PFSK-1 (cell line): ENCODE measurements around the gene AP2B1.

Experiments used
- FOXP2 ChIP-seq: optimal IDR thresholded peaks from 2 replicates; pipeline ENCODE3; 2011; ENCODE audit warnings: borderline replicate concordance, control low read depth, inconsistent platforms; ENCODE audit not compliant: insufficient read depth; ENCODE audit errors: extremely low read length, extremely low read depth
- POLR2AphosphoS5 ChIP-seq: IDR thresholded peaks from 2 replicates; pipeline ENCODE4 v1.6.1; 2012; ENCODE audit warnings: low read depth, mild to moderate bottlenecking, control low read depth, low read length, moderate library complexity
- REST ChIP-seq, 2 experiments: IDR thresholded peaks; 2 replicates each; pipeline versions ENCODE4 v1.6.1 to v1.8.0; 2011 to 2012; ENCODE audit warnings: low read depth in 2 of 2, low read length in 2 of 2, control low read depth in 1 of 2, inconsistent platforms in 1 of 2, mild to moderate bottlenecking in 1 of 2, moderate library complexity in 1 of 2; ENCODE audit not compliant: insufficient read depth in 1 of 2
- SIN3A ChIP-seq: IDR thresholded peaks from 2 replicates; pipeline ENCODE4 v1.6.1; 2012; ENCODE audit warnings: mild to moderate bottlenecking, low read length, moderate library complexity, borderline replicate concordance; ENCODE audit not compliant: insufficient read depth
- TAF1 ChIP-seq: IDR thresholded peaks from 2 replicates; pipeline ENCODE4 v1.6.1; 2012; ENCODE audit warnings: low read length, control low read depth, borderline replicate concordance; ENCODE audit not compliant: insufficient read depth

The AP2B1 gene

GRCh38 chr17:35609831-35610230 is 22.7 kb downstream of the AP2B1 start:
- TF ChIP-seq SIN3A (no peak), POLR2AphosphoS5 (no peak)

GRCh38 chr17:35612924-35613521 is 25.9 kb downstream of the AP2B1 start:
- TF ChIP-seq TAF1 (no peak), FOXP2 (no peak), POLR2AphosphoS5 (no peak)

- TF ChIP-seq SIN3A (no peak), TAF1 (no peak), POLR2AphosphoS5 (no peak), REST (IDR thresholded peaks at IDR 0.05; ENCODE audit: insufficient read depth in 1 of 2, low read depth in 2 of 2, low read length in 2 of 2) (no peak), FOXP2 (no peak)
These were observed 27.7 kb downstream of the AP2B1 start for GRCh38 chr17:35614810-35615209.

- TF ChIP-seq FOXP2 (no peak), TAF1 (no peak), POLR2AphosphoS5 (no peak), SIN3A (no peak), REST (IDR thresholded peaks at IDR 0.05; ENCODE audit: insufficient read depth in 1 of 2, low read depth in 2 of 2, low read length in 2 of 2) (no peak)
These were observed 29.4 kb downstream of the AP2B1 start for GRCh38 chr17:35616536-35616935.

GRCh38 chr17:35617505-35617904 is 30.4 kb downstream of the AP2B1 start:
- TF ChIP-seq POLR2AphosphoS5 (no peak), FOXP2 (no peak), REST (IDR thresholded peaks at IDR 0.05; ENCODE audit: insufficient read depth in 1 of 2, low read depth in 2 of 2, low read length in 2 of 2) (no peak), SIN3A (no peak), TAF1 (no peak)

- no peak for TF ChIP-seq FOXP2
These were observed 31.5 kb downstream of the AP2B1 start for GRCh38 chr17:35618628-35619027.

GRCh38 chr17:35621768-35622167 is 34.6 kb downstream of the AP2B1 start:
- TF ChIP-seq TAF1 (no peak), FOXP2 (no peak), SIN3A (no peak), POLR2AphosphoS5 (no peak), REST (IDR thresholded peaks at IDR 0.05; ENCODE audit: insufficient read depth in 1 of 2, low read depth in 2 of 2, low read length in 2 of 2) (no peak)
